Testis (tissue), 2 donors: ENCODE data around the gene ELMO1.

Experiments
- CTCF ChIP-seq, 3 experiments: fragments of 450-650 bp in 2 of 3; fragments of 200-600 bp in 1 of 3; sonication (generic) in 1 of 3; IDR thresholded peaks; one replicate each; pipeline ENCODE4 v1.5.1; 2016 to 2019; ENCODE audit warnings: antibody characterized with exemption in 3 of 3, mild to moderate bottlenecking in 2 of 3, moderate library complexity in 1 of 3
- POLR2A ChIP-seq: fragments of 450-650 bp; IDR thresholded peaks from one replicate; pipeline ENCODE4 v1.6.1; 2017; ENCODE audit warnings: antibody characterized with exemption, mild to moderate bottlenecking, moderate library complexity

DNA sequence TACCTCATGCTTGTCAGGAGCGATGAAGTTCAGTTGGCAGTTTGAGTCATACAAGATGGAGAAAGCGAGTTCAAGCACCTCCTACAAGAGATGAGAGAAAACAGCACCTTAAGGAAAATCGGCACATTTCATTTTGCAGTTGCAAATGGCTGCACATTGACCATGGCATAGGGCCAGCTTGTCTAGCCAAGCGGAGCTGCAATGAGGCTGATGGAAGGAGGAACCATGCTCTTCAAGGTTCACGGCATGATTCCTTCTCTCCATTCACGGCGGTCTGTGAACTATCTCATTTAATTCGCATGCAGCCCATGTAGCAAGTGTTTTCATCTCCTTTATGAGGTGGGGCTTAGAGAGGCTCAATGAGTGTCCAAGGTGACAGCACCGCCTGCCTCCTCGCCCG, 587.0 kb downstream of the ELMO1 start:
- TF ChIP-seq CTCF (IDR thresholded peaks at IDR 0.05) = no peak
- TF ChIP-seq POLR2A = no peak
